Measurements from ENCODE around the gene SCEL. TPM values are rescaled to one million over a fixed set of nuclear protein-coding genes. Genes with fewer than 3 reads are reported as not detected.

Gene SCEL
- total and polyA plus RNA-seq, 2 experiments from 2014 or later: not detected

DNA sequence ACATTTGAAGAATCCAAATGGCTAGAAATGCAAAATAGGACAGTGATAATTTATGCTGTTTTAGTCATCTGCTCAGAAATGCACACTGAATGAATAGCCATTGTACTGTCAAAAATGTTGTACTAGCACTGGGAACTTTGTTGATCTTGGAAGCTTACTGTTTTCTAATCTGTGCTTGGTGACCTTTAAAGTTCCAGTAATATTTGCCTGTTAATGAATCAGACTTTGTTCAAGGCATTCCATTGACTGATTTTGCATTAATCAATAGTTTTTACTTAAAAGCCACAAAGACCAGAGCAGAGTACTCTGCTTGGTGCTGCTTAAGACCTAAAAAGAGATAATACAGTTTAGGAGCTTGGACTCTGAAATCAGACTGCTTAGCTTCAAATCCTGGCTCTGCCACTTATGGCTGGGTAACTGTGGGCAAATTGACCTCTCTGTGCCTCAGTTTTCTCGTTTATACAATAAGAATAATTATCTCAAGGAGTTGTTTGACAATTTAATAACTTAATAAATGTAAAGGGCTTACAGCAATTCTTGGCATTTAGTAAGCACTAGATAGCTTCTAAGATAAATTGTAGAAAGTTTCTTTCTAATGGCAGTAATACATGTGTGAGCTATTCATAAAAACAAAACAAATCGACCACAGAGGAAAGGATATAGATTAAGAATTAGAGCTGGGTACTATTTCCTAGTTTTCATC is 157.4 kb downstream of the SCEL start:
- H3K9me3 ChIP-seq (ENCODE audit: low read depth): no peaks in the 10 kb centered on the region

DNA sequence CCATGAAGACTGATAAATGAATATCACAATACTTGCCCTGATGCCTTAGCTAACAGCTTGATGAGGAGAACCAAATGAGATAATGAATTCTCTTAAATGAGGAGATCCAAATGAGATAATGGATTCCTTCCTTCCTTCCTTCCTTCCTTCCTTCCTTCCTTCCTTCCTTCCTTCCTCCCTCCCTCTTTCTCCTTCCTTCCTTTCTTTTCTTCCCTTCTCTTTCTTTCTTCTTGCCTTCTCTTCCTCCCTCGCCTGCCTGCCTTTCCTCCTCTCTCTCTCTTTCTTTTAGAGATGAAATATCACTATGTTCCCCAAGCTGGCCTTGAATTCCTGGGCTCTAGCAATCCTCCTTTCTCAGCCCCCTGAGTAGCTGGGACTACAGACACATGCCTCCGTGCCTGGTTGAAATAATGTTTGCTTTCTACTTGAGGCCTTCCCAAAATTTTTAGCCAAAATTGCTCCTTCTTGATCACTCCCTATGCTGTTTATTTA is 158.0 kb downstream of the SCEL start:
- no peak for TF ChIP-seq CTCF (IDR thresholded peaks at IDR 0.05; ENCODE audit: low read depth, low read length)
- H3K27ac ChIP-seq: no peak overlapping the region
- H3K36me3 ChIP-seq: no peaks in the 10 kb centered on the region
- no peak for DNase-seq (ENCODE audit: low read depth in 1 of 2, low spot score in 1 of 2)
- peaks cover 35% of the 10 kb centered on the region for H3K27me3 ChIP-seq
- no peaks in the 10 kb centered on the region for H3K9me3 ChIP-seq (ENCODE audit: low read depth)
- no peak overlapping the region for H3K4me3 ChIP-seq
- H3K4me1 ChIP-seq (ENCODE audit: low read depth): no peaks in the 10 kb centered on the region

More for the DNA sequence above, 157.4 kb downstream of the SCEL start:
- no peak for DNase-seq (ENCODE audit: low read depth in 1 of 2, low spot score in 1 of 2)
- TF ChIP-seq CTCF (IDR thresholded peaks at IDR 0.05; ENCODE audit: low read depth, low read length): no peak
- Histone ChIP-seq H3K36me3 (no peaks in the 10 kb centered on the region), H3K4me1 (ENCODE audit: low read depth) (no peaks in the 10 kb centered on the region), H3K27ac (no peak overlapping the region), H3K27me3 (peaks cover 35% of the 10 kb centered on the region), H3K4me3 (no peak overlapping the region)

Other genes with a start within 250 kb of the SCEL start
- gene MYCBP2, start 208.6 kb upstream of the SCEL start, total RNA-seq: 51.1 and 53.1 TPM in 2 replicates
- gene MYCBP2, start 208.6 kb upstream of the SCEL start, polyA plus RNA-seq: 18.7 and 19.8 TPM in 2 replicates
- gene SLAIN1, start 162.0 kb downstream of the SCEL start, total RNA-seq: 20.0 and 21.2 TPM in 2 replicates
- 21.6 and 26.5 TPM in 2 replicates for gene SLAIN1, start 162.0 kb downstream of the SCEL start, polyA plus RNA-seq